ENCODE measurements around the gene ADCYAP1. TPM values are rescaled to one million over a fixed set of nuclear protein-coding genes. Genes with fewer than 3 reads are reported as not detected.

ADCYAP1 gene
- total and polyA plus RNA-seq, 7 donors: 0.92 to 5.6 (median 1.7) TPM; not detected in 2

DNA sequence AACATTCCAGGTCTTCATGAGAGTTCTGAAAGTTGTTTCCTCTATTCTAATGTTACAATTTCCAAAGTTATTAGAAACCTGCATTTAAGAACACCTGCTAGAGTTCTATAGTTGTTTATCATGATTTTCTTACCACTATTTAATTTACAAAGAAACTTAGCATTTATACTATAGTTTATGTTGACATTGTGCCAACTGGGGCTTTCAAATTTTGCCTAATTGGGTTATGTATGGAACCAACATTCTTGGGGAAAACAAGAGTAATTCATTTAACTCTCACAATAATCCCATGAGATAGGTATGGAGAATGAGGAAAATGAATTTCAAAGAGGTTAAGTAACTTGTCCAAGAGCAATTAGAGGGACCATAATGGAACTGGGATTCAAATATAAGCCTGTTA, 28.8 kb upstream of the ADCYAP1 start:
- Histone ChIP-seq H3K9me3 (no peaks in the 10 kb centered on the region), H3K4me1 (no peaks in the 10 kb centered on the region), H3K27ac (no peak overlapping the region), H3K36me3 (no peaks in the 10 kb centered on the region), H3K27me3 (no peaks in the 10 kb centered on the region), H3K4me3 (no peak overlapping the region)
- TF ChIP-seq POLR2AphosphoS5 (IDR thresholded peaks at IDR 0.05): no peak
- TF ChIP-seq, protein P1, sequence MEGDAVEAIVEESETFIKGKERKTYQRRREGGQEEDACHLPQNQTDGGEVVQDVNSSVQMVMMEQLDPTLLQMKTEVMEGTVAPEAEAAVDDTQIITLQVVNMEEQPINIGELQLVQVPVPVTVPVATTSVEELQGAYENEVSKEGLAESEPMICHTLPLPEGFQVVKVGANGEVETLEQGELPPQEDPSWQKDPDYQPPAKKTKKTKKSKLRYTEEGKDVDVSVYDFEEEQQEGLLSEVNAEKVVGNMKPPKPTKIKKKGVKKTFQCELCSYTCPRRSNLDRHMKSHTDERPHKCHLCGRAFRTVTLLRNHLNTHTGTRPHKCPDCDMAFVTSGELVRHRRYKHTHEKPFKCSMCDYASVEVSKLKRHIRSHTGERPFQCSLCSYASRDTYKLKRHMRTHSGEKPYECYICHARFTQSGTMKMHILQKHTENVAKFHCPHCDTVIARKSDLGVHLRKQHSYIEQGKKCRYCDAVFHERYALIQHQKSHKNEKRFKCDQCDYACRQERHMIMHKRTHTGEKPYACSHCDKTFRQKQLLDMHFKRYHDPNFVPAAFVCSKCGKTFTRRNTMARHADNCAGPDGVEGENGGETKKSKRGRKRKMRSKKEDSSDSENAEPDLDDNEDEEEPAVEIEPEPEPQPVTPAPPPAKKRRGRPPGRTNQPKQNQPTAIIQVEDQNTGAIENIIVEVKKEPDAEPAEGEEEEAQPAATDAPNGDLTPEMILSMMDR (IDR thresholded peaks at IDR 0.05): no peak
- TF ChIP-seq EP300 (IDR thresholded peaks at IDR 0.05): no peak
- TF ChIP-seq POLR2A (IDR thresholded peaks at IDR 0.05): no peak
- DNase-seq: no peak
- intact Hi-C loops (cut with DNase I): no loop called here

DNA sequence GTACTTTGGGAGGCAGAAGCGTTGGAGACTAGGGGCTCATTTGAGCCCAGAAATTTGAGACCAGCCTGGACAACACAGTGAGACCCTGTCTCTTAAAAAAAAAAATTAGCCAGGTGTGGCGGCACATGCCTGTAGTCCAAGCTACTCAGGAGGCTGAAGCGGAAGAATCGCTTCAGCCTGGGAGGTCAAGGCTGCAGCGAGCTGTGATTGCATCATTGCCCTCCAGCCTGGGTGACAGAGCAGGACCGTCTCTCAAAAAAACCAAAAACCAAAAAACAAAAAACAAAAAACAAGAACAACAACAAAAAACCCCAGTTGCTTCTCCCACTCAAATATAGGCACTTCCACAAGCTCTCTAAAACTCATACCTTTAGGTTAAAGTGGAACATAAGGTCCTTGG, 27.4 kb upstream of the ADCYAP1 start:
- intact Hi-C loops (cut with DNase I): no loop called here
- no peaks in the 10 kb centered on the region for H3K4me1 ChIP-seq
- H3K9me3 ChIP-seq: no peaks in the 10 kb centered on the region
- TF ChIP-seq, protein P1 (IDR thresholded peaks at IDR 0.05): no peak
- TF ChIP-seq POLR2A (IDR thresholded peaks at IDR 0.05) (no peak), EP300 (IDR thresholded peaks at IDR 0.05) (no peak), POLR2AphosphoS5 (IDR thresholded peaks at IDR 0.05) (no peak)
- H3K27me3 ChIP-seq: no peaks in the 10 kb centered on the region
- H3K27ac ChIP-seq: no peak overlapping the region
- no peak overlapping the region for H3K4me3 ChIP-seq
- no peak for DNase-seq
- H3K36me3 ChIP-seq: no peaks in the 10 kb centered on the region
- 84 to 92% methylated on average over 6 of the region's 6 CpGs for WGBS, 2 donors

DNA sequence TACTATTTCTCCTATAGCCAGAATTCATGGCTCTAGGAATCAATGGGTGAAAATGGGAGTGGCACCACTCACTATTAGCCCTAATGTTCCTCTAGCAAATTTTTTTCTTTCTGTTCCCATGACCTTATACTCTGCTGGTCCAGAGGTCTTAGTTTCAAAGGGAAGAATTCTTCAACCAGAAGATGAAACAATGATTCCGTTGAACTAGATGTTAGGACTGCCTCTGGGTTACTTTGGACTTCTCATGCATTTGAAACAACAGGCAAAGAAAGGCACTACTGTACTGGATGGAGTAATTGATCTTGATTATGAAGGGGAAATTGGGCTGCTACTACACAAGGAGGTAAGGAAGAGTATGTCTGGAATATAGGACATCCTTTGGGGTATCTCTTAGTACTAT, 18.6 kb upstream of the ADCYAP1 start:
- intact Hi-C loops (cut with DNase I): no loop called here
- Histone ChIP-seq H3K27me3 (no peaks in the 10 kb centered on the region), H3K4me3 (no peak overlapping the region), H3K36me3 (no peaks in the 10 kb centered on the region), H3K27ac (no peak overlapping the region), H3K9me3 (no peaks in the 10 kb centered on the region), H3K4me1 (no peaks in the 10 kb centered on the region)
- DNase-seq: no peak
- TF ChIP-seq POLR2A (IDR thresholded peaks at IDR 0.05) (no peak), EP300 (IDR thresholded peaks at IDR 0.05) (no peak), POLR2AphosphoS5 (IDR thresholded peaks at IDR 0.05) (no peak)
- TF ChIP-seq, protein P1 (IDR thresholded peaks at IDR 0.05): no peak
- 82 to 90% methylated on average over 1 of the region's 1 CpG for whole genome bisulfite sequencing, 2 donors

DNA sequence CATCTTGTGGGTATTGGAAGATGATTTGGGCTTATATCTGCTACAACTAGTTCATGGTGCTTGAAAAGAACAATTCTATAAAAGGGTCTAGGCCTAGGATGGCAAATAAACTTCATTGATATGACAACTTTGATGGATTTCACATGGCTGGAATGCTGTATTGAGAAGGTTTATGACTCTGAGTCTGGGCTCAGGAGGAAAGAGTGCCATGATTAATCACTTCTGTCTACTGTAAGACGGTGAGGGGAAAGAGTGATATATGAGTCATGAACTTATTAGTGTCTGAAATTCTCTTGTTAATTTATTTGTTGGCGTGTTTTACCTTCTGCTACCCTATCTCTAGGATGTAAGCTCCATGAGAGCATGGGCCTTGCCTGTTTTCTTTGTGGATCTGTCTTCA, 17.0 kb upstream of the ADCYAP1 start:
- no peak overlapping the region for H3K4me3 ChIP-seq
- WGBS, 2 donors: 49 to 65% methylated on average over 2 of the region's 2 CpGs
- H3K27me3 ChIP-seq: no peaks in the 10 kb centered on the region
- H3K4me1 ChIP-seq: no peaks in the 10 kb centered on the region
- H3K27ac ChIP-seq: no peak overlapping the region
- no peak for DNase-seq
- no peak for TF ChIP-seq POLR2A (IDR thresholded peaks at IDR 0.05)
- TF ChIP-seq, protein P1 (IDR thresholded peaks at IDR 0.05): no peak
- no peak for TF ChIP-seq POLR2AphosphoS5 (IDR thresholded peaks at IDR 0.05)
- no peak for TF ChIP-seq EP300 (IDR thresholded peaks at IDR 0.05)
- no peaks in the 10 kb centered on the region for H3K36me3 ChIP-seq
- intact Hi-C loops (cut with DNase I): no loop called here
- H3K9me3 ChIP-seq: no peaks in the 10 kb centered on the region

DNA sequence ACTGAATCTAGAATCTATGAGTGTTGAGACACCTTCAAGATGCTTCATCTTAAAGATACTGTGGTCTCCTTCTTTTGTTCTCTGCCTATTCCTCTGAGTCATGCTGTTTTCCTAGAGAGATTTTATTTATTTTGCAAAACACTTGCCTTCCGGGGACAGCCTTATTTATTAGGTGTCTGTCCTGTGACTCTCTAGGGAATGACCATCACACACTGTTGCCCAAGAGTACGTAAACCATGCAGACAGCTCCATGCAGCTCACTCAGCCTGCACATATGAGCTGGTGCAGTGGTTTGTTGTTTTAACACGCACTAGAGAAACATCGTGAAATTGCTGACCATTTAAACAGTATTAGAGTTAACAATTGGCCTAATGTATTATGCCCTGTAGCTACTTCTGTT, 12.4 kb upstream of the ADCYAP1 start:
- no peaks in the 10 kb centered on the region for H3K36me3 ChIP-seq
- H3K9me3 ChIP-seq: no peaks in the 10 kb centered on the region
- no peak overlapping the region for H3K4me3 ChIP-seq
- intact Hi-C loops (cut with DNase I): no loop called here
- DNase-seq: no peak
- no peaks in the 10 kb centered on the region for H3K4me1 ChIP-seq
- H3K27ac ChIP-seq: no peak overlapping the region
- 59 to 66% methylated on average over 4 of the region's 4 CpGs for whole genome bisulfite sequencing, 2 donors
- TF ChIP-seq EP300 (IDR thresholded peaks at IDR 0.05) (no peak), POLR2AphosphoS5 (IDR thresholded peaks at IDR 0.05) (no peak), POLR2A (IDR thresholded peaks at IDR 0.05) (no peak)
- TF ChIP-seq, protein P1 (IDR thresholded peaks at IDR 0.05): no peak
- peaks cover 0 to 5% (median 4%) of the 10 kb centered on the region in 3 donors for H3K27me3 ChIP-seq

Data from sigmoid colon (tissue), 7 donors.